H1 (cell line): ENCODE measurements around the gene ZNF556. TPM values are rescaled to one million over a fixed set of nuclear protein-coding genes. Genes with fewer than 3 reads are reported as not detected.

Experiments
- ASH2L ChIP-seq: fragments of 200-600, 300-600 bp; sonication (generic); IDR thresholded peaks from one replicate; pipeline ENCODE4 v1.7.1; 2017; ENCODE audit warnings: low read length
- polyA plus RNA-seq, 7 experiments: library from polyadenylated mRNA; depleted of rRNA in 3 of 7; stranded (reverse) in 5 of 7; unstranded in 2 of 7; fragments of >200 nt in 5 of 7; fragments of 200-250 nt in 2 of 7; gene quantifications; 1 replicate in 5 of 7; 2 replicates in 1 of 7; 4 replicates in 1 of 7; pipeline versions ENCODE4 v1.2.1 to v1.2.3, GENCODE V29; 2011 to 2013; ENCODE audit warnings: missing spikeins in 2 of 7, mixed read lengths in 2 of 7
- total RNA-seq: library from RNA; stranded (reverse); fragmentation: NEBNext Ultra II Directional; extraction: Animal tissue kit (Norgen Biotek cat#: 25700); gene quantifications from 2 replicates; pipeline ENCODE4 v1.2.1, GENCODE V29; 2021
- TF ChIP-seq, protein P1 (sequence below): fragments of 300-600 bp; sonication (generic); IDR thresholded peaks from 2 replicates; pipeline ENCODE4 v1.7.1; 2012; ENCODE audit warnings: low read length, moderate library complexity, mild to moderate bottlenecking, inconsistent platforms; ENCODE audit not compliant: insufficient replicate concordance

The ZNF556 gene
- total and polyA plus RNA-seq, 2 of the 8 experiments (the other 6 are each of a cell fraction or from before 2014, with no cell fraction given): not detected

GRCh38 chr19:2850256-2850925 is 16.7 kb upstream of the ZNF556 start (continued):
- TF ChIP-seq, protein P1, sequence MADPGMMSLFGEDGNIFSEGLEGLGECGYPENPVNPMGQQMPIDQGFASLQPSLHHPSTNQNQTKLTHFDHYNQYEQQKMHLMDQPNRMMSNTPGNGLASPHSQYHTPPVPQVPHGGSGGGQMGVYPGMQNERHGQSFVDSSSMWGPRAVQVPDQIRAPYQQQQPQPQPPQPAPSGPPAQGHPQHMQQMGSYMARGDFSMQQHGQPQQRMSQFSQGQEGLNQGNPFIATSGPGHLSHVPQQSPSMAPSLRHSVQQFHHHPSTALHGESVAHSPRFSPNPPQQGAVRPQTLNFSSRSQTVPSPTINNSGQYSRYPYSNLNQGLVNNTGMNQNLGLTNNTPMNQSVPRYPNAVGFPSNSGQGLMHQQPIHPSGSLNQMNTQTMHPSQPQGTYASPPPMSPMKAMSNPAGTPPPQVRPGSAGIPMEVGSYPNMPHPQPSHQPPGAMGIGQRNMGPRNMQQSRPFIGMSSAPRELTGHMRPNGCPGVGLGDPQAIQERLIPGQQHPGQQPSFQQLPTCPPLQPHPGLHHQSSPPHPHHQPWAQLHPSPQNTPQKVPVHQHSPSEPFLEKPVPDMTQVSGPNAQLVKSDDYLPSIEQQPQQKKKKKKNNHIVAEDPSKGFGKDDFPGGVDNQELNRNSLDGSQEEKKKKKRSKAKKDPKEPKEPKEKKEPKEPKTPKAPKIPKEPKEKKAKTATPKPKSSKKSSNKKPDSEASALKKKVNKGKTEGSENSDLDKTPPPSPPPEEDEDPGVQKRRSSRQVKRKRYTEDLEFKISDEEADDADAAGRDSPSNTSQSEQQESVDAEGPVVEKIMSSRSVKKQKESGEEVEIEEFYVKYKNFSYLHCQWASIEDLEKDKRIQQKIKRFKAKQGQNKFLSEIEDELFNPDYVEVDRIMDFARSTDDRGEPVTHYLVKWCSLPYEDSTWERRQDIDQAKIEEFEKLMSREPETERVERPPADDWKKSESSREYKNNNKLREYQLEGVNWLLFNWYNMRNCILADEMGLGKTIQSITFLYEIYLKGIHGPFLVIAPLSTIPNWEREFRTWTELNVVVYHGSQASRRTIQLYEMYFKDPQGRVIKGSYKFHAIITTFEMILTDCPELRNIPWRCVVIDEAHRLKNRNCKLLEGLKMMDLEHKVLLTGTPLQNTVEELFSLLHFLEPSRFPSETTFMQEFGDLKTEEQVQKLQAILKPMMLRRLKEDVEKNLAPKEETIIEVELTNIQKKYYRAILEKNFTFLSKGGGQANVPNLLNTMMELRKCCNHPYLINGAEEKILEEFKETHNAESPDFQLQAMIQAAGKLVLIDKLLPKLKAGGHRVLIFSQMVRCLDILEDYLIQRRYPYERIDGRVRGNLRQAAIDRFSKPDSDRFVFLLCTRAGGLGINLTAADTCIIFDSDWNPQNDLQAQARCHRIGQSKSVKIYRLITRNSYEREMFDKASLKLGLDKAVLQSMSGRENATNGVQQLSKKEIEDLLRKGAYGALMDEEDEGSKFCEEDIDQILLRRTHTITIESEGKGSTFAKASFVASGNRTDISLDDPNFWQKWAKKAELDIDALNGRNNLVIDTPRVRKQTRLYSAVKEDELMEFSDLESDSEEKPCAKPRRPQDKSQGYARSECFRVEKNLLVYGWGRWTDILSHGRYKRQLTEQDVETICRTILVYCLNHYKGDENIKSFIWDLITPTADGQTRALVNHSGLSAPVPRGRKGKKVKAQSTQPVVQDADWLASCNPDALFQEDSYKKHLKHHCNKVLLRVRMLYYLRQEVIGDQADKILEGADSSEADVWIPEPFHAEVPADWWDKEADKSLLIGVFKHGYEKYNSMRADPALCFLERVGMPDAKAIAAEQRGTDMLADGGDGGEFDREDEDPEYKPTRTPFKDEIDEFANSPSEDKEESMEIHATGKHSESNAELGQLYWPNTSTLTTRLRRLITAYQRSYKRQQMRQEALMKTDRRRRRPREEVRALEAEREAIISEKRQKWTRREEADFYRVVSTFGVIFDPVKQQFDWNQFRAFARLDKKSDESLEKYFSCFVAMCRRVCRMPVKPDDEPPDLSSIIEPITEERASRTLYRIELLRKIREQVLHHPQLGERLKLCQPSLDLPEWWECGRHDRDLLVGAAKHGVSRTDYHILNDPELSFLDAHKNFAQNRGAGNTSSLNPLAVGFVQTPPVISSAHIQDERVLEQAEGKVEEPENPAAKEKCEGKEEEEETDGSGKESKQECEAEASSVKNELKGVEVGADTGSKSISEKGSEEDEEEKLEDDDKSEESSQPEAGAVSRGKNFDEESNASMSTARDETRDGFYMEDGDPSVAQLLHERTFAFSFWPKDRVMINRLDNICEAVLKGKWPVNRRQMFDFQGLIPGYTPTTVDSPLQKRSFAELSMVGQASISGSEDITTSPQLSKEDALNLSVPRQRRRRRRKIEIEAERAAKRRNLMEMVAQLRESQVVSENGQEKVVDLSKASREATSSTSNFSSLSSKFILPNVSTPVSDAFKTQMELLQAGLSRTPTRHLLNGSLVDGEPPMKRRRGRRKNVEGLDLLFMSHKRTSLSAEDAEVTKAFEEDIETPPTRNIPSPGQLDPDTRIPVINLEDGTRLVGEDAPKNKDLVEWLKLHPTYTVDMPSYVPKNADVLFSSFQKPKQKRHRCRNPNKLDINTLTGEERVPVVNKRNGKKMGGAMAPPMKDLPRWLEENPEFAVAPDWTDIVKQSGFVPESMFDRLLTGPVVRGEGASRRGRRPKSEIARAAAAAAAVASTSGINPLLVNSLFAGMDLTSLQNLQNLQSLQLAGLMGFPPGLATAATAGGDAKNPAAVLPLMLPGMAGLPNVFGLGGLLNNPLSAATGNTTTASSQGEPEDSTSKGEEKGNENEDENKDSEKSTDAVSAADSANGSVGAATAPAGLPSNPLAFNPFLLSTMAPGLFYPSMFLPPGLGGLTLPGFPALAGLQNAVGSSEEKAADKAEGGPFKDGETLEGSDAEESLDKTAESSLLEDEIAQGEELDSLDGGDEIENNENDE: no peak
- TF ChIP-seq ASH2L: no peak
